NCI-H1417 treated with DMSO at 0.1 percent for 48 hours (cell line): ENCODE results near the gene RASSF10.

Experiments used
- DNase-seq: peaks from one replicate; lab custom pipeline; 2025; lab: John Stamatoyannopoulos, UW

The RASSF10 gene

GRCh38 chr11:12994476-12994875, 14.6 kb upstream of the RASSF10 start:
- no peak for DNase-seq

GRCh38 chr11:12995188-12995587, 13.9 kb upstream of the RASSF10 start:
- DNase-seq, result no peak

GRCh38 chr11:12995823-12996222, 13.3 kb upstream of the RASSF10 start:
- no peak for DNase-seq

- DNase-seq, result no peak
Observed at GRCh38 chr11:12997168-12997567, 11.9 kb upstream of the RASSF10 start.

GRCh38 chr11:12998336-12998735, 10.8 kb upstream of the RASSF10 start:
- no peak for DNase-seq

GRCh38 chr11:12999597-12999996, 9.5 kb upstream of the RASSF10 start:
- no peak for DNase-seq

- DNase-seq, result no peak
Observed at GRCh38 chr11:13000116-13000515, 9.0 kb upstream of the RASSF10 start.

- DNase-seq, result no peak
Observed at GRCh38 chr11:13000721-13001120, 8.4 kb upstream of the RASSF10 start.

- no peak for DNase-seq
Observed at GRCh38 chr11:13003736-13004493, 5.2 kb upstream of the RASSF10 start.

GRCh38 chr11:13007182-13008060, 1.7 kb upstream of the RASSF10 start:
- DNase-seq, result no peak

- DNase-seq, result no peak
Observed at GRCh38 chr11:13008061-13008435, 1.1 kb upstream of the RASSF10 start.

GRCh38 chr11:13009476-13009920, 382 bp downstream of the RASSF10 start:
- DNase-seq, result no peak

GRCh38 chr11:13009921-13010748, 1.0 kb downstream of the RASSF10 start:
- no peak for DNase-seq

- no peak for DNase-seq
Observed at GRCh38 chr11:13010749-13011465, 1.8 kb downstream of the RASSF10 start.

GRCh38 chr11:13011466-13012055, 2.4 kb downstream of the RASSF10 start:
- DNase-seq, result no peak

- no peak for DNase-seq
Observed at GRCh38 chr11:13012056-13012661, 3.0 kb downstream of the RASSF10 start.

GRCh38 chr11:13013054-13013488, 4.0 kb downstream of the RASSF10 start:
- DNase-seq, result no peak

- no peak for DNase-seq
Observed at GRCh38 chr11:13015753-13016152, 6.6 kb downstream of the RASSF10 start.

GRCh38 chr11:13016415-13016814, 7.3 kb downstream of the RASSF10 start:
- DNase-seq, result no peak

GRCh38 chr11:13019313-13019712, 10.2 kb downstream of the RASSF10 start:
- no peak for DNase-seq

- DNase-seq, result no peak
Observed at GRCh38 chr11:13023423-13023822, 14.3 kb downstream of the RASSF10 start.
